HCT116 (cell line): ENCODE measurements around the gene DOLPP1. TPM values are rescaled to one million over a fixed set of nuclear protein-coding genes. Genes with fewer than 3 reads are reported as not detected.

Experiments used
- ATAC-seq: fragments of 200-7000 bp; cut with Tn5 transposase; 2 replicates; pipeline ENCODE4 v1.9.1; 2020; ENCODE audit warnings: mild to moderate bottlenecking, moderate library complexity
- BruUV-seq: library from RNA; stranded (reverse); fragments of 400-500 nt; replicated peaks from 2 replicates; lab custom pipeline; 2021; lab: Mats Ljungman, UMichigan
- CTCF ChIA-PET: fragments of 300-600 bp; sonication (Branson Sonifier 250); formaldehyde crosslinking; loops from one replicate; lab custom pipeline; 2021; ENCODE audit warnings: antibody characterized with exemption; lab: Charles Lee
- POLR2A ChIA-PET: fragments of 300-600, 350-600 bp; sonication (Branson Sonifier 250); formaldehyde crosslinking; loops from one replicate; lab custom pipeline; 2021; ENCODE audit warnings: antibody characterized with exemption; lab: Charles Lee
- RAD21 ChIA-PET, 2 experiments: fragments of 300-600 bp; sonication (Branson Sonifier 250); formaldehyde crosslinking; loops; one replicate each; lab custom pipeline; 2023; ENCODE audit warnings: low total read pairs in 2 of 2; ENCODE audit not compliant: uncharacterized antibody in 2 of 2, unreplicated experiment in 2 of 2, low non-redundant PET in 1 of 2; lab: Charles Lee
- DNase-seq: peaks from one replicate; pipeline ENCODE4 v3.0.0-alpha.2; 2010; ENCODE audit warnings: low read depth, low spot score
- H2AFZ ChIP-seq: fragments of 200-600 bp; shearing (Covaris generic), sonication (generic); 2 replicates; pipeline ENCODE4 v1.6.1; 2017; ENCODE audit warnings: low read depth, mixed run types, mixed read lengths, antibody characterized with exemption, low read length; ENCODE audit not compliant: poor library complexity, severe bottlenecking
- H3K27ac ChIP-seq: 2 replicates; pipeline ENCODE4 v1.5.1; 2012; ENCODE audit warnings: low read depth, low read length
- H3K27me3 ChIP-seq: fragments of 200-600 bp; sonication (generic); 2 replicates; pipeline ENCODE4 v1.6.1; 2016; ENCODE audit warnings: mixed run types, low read length, mixed read lengths; ENCODE audit not compliant: insufficient read depth
- H3K36me3 ChIP-seq, 2 experiments: fragments of 200-500 bp in 1 of 2; fragments of 200-600 bp in 1 of 2; sonication (Bioruptor generic) in 1 of 2; sonication (generic) in 1 of 2; 2 replicates each; pipeline versions ENCODE4 v1.5.1 to v1.6.1; 2014 to 2016; ENCODE audit warnings: low read length in 2 of 2, inconsistent platforms in 1 of 2, mixed read lengths in 1 of 2, mixed run types in 1 of 2; ENCODE audit not compliant: insufficient read depth in 2 of 2, control insufficient read depth in 1 of 2
- H3K4me1 ChIP-seq, 2 experiments: fragments of 200-600 bp in 1 of 2; sonication (generic) in 1 of 2; 2 replicates each; pipeline versions ENCODE4 v1.5.1 to v1.6.1; 2012 to 2017; ENCODE audit warnings: low read length in 2 of 2, inconsistent platforms in 1 of 2, mild to moderate bottlenecking in 1 of 2, mixed read lengths in 1 of 2, mixed run types in 1 of 2, moderate library complexity in 1 of 2; ENCODE audit not compliant: insufficient read depth in 2 of 2, control insufficient read depth in 1 of 2
- H3K4me2 ChIP-seq: fragments of 200-600 bp; sonication (generic); 2 replicates; pipeline ENCODE4 v1.6.1; 2017; ENCODE audit warnings: mixed run types, low read length, mixed read lengths
- H3K4me3 ChIP-seq, 2 experiments: fragments of 200-600 bp in 1 of 2; sonication (generic) in 1 of 2; replicated peaks in 1 of 2; 2 replicates each; pipeline ENCODE4 v1.5.1; 2011 to 2016; ENCODE audit warnings: low read length in 2 of 2, control low read depth in 1 of 2, low read depth in 1 of 2, mild to moderate bottlenecking in 1 of 2, mixed read lengths in 1 of 2, mixed run types in 1 of 2
- H3K79me2 ChIP-seq: fragments of 200-600 bp; sonication (generic); 2 replicates; pipeline ENCODE4 v1.6.1; 2017; ENCODE audit warnings: mild to moderate bottlenecking, mixed run types, low read length, moderate library complexity, mixed read lengths; ENCODE audit not compliant: insufficient read depth
- H3K9ac ChIP-seq: fragments of 200-600 bp; sonication (generic); 2 replicates; pipeline ENCODE4 v1.6.1; 2016; ENCODE audit warnings: low read length, mixed read lengths
- H3K9me2 ChIP-seq: fragments of 200-600 bp; sonication (generic), shearing (Covaris generic); 2 replicates; pipeline ENCODE4 v1.6.1; 2017; ENCODE audit warnings: mixed run types, mild to moderate bottlenecking, moderate library complexity; ENCODE audit not compliant: insufficient read depth
- H3K9me3 ChIP-seq, 2 experiments: fragments of 200-500 bp in 1 of 2; fragments of 200-600 bp in 1 of 2; sonication (Bioruptor generic) in 1 of 2; sonication (generic) in 1 of 2; 2 replicates each; pipeline ENCODE4 v1.6.1; 2014 to 2017; ENCODE audit warnings: low read length in 2 of 2, mixed read lengths in 2 of 2, inconsistent platforms in 1 of 2, low read depth in 1 of 2, mild to moderate bottlenecking in 1 of 2, mixed run types in 1 of 2, moderate library complexity in 1 of 2; ENCODE audit not compliant: control insufficient read depth in 1 of 2, insufficient read depth in 1 of 2
- H4K20me1 ChIP-seq: fragments of 200-600 bp; sonication (generic), shearing (Covaris generic); 2 replicates; pipeline ENCODE4 v1.6.1; 2017; ENCODE audit warnings: mixed run types, mild to moderate bottlenecking, moderate library complexity; ENCODE audit not compliant: insufficient read depth
- ATF3 ChIP-seq: IDR thresholded peaks from 2 replicates; pipeline ENCODE4 v1.6.1; 2012
- CBX3 ChIP-seq: IDR thresholded peaks from 2 replicates; pipeline ENCODE4 v1.6.1; 2012; ENCODE audit warnings: low read depth
- EZH2 ChIP-seq: fragments of 200-600 bp; sonication (generic); IDR thresholded peaks from 2 replicates; pipeline ENCODE4 v1.6.1; 2017; ENCODE audit warnings: antibody characterized with exemption, mixed run types
- FOSL1 ChIP-seq: IDR thresholded peaks from 2 replicates; pipeline ENCODE4 v1.6.1; 2012; ENCODE audit warnings: low read depth
- JUND ChIP-seq: IDR thresholded peaks from 2 replicates; pipeline ENCODE4 v1.6.1; 2012
- POLR2A ChIP-seq: IDR thresholded peaks from 2 replicates; pipeline ENCODE4 v1.7.0; 2011; ENCODE audit warnings: borderline replicate concordance; ENCODE audit not compliant: insufficient read depth, insufficient read length; ENCODE audit errors: extremely low read depth
- POLR2AphosphoS5 ChIP-seq: IDR thresholded peaks from 2 replicates; pipeline ENCODE4 v1.6.1; 2011; ENCODE audit warnings: mild to moderate bottlenecking, low read depth, low read length, moderate library complexity
- SIN3A ChIP-seq: IDR thresholded peaks from 2 replicates; pipeline ENCODE4 v1.6.1; 2012; ENCODE audit warnings: low read depth
- SP1 ChIP-seq: IDR thresholded peaks from 2 replicates; pipeline ENCODE4 v1.6.1; 2012; ENCODE audit warnings: low read depth
- SRF ChIP-seq: IDR thresholded peaks from 2 replicates; pipeline ENCODE4 v1.6.1; 2012; ENCODE audit warnings: low read depth
- TCF7L2 ChIP-seq: IDR thresholded peaks from 2 replicates; pipeline ENCODE4 v1.7.0; 2011; ENCODE audit warnings: borderline replicate concordance, inconsistent platforms; ENCODE audit not compliant: insufficient read depth, insufficient read length; ENCODE audit errors: extremely low read depth
- ZBTB33 ChIP-seq: IDR thresholded peaks from 2 replicates; pipeline ENCODE4 v1.6.1; 2011; ENCODE audit warnings: mild to moderate bottlenecking, low read length, moderate library complexity; ENCODE audit not compliant: insufficient replicate concordance; ENCODE audit errors: extremely low read depth
- ZNF274 ChIP-seq: fragments of 200-500 bp; sonication (Bioruptor generic); IDR thresholded peaks from 2 replicates; pipeline ENCODE4 v1.6.1; 2014; ENCODE audit warnings: mild to moderate bottlenecking, low read depth, low read length, inconsistent platforms
- intact Hi-C: fragments of 100-400 bp; cut with micrococcal nuclease; formaldehyde crosslinking; loops from 2 replicates; pipeline ENCODE4 v1.10.0; 2022
- total RNA-seq: library from RNA; stranded (reverse); gene quantifications from one replicate; pipeline ENCODE4 v1.2.1, GENCODE V29; 2021; ENCODE audit not compliant: unreplicated experiment
- TF ChIP-seq, protein P1 (sequence below): IDR thresholded peaks from 2 replicates; pipeline ENCODE4 v1.6.1; 2012; ENCODE audit warnings: low read depth

Gene DOLPP1
- total RNA-seq, 1 experiment from 2014 or later: 17.4 TPM

DNA sequence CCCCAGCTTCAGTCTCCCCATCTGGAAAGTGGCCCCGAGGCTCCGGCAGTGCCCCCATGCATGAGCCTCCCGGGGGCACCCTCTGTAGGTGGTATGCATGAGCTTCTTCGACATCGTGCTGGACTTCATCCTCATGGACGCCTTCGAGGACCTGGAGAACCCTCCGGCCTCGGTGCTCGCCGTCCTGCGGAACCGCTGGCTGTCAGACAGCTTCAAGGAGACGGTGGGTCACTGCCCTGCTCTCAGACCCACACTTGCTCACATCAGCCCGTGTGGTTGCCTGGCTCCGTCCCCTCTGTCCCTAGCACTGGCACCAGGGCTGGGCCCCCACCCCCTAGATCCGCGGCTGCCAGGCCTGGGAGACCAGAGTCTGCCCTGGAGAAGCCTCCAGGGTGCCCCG, 12.8 kb upstream of the DOLPP1 start:
- Histone ChIP-seq H3K9ac (no peak overlapping the region), H3K79me2 (no peaks in the 10 kb centered on the region), H3K9me3 (no peaks in the 10 kb centered on the region), H3K27ac (no peak overlapping the region), H2AFZ (no peak overlapping the region), H3K4me1 (no peaks in the 10 kb centered on the region), H3K27me3 (no peaks in the 10 kb centered on the region), H4K20me1 (no peaks in the 10 kb centered on the region), H3K9me2 (no peaks in the 10 kb centered on the region), H3K36me3 (0 out of 4 replicates have a peak, but pooled peaks cover 0 to 4% of the 10 kb centered on the region in 2 experiments), H3K4me3 (no peak overlapping the region), H3K4me2 (no peak overlapping the region)
- BruUV-seq: no TSS peak
- ChIA-PET POLR2A (no interaction called here), CTCF (interaction anchor here (1.5 kb wide), 1 partner anchor 40 kb away, joined by 4 read pairs; the partner anchor contains the start of gene SH3GLB2), RAD21 (no interaction called here)
- intact Hi-C loops: no loop called here
- TF ChIP-seq SIN3A (no peak), POLR2AphosphoS5 (no peak), ZNF274 (no peak), CBX3 (no peak), SRF (no peak), EZH2 (no peak), FOSL1 (no peak), POLR2A (no peak), SP1 (no peak), ATF3 (no peak), JUND (no peak), ZBTB33 (no peak), TCF7L2 (no peak)
- TF ChIP-seq, protein P1, sequence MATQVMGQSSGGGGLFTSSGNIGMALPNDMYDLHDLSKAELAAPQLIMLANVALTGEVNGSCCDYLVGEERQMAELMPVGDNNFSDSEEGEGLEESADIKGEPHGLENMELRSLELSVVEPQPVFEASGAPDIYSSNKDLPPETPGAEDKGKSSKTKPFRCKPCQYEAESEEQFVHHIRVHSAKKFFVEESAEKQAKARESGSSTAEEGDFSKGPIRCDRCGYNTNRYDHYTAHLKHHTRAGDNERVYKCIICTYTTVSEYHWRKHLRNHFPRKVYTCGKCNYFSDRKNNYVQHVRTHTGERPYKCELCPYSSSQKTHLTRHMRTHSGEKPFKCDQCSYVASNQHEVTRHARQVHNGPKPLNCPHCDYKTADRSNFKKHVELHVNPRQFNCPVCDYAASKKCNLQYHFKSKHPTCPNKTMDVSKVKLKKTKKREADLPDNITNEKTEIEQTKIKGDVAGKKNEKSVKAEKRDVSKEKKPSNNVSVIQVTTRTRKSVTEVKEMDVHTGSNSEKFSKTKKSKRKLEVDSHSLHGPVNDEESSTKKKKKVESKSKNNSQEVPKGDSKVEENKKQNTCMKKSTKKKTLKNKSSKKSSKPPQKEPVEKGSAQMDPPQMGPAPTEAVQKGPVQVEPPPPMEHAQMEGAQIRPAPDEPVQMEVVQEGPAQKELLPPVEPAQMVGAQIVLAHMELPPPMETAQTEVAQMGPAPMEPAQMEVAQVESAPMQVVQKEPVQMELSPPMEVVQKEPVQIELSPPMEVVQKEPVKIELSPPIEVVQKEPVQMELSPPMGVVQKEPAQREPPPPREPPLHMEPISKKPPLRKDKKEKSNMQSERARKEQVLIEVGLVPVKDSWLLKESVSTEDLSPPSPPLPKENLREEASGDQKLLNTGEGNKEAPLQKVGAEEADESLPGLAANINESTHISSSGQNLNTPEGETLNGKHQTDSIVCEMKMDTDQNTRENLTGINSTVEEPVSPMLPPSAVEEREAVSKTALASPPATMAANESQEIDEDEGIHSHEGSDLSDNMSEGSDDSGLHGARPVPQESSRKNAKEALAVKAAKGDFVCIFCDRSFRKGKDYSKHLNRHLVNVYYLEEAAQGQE: no peak
- DNase-seq (no peak), ATAC-seq (no peak)
